GM12873 (cell line): ENCODE data around the gene BAZ2A.
A peak's percentile ranks its signal among the peaks of the same experiment; 100 is the strongest.

Experiments used
- CTCF ChIP-seq: IDR thresholded peaks from 2 replicates; pipeline ENCODE4 v1.5.1; 2012; ENCODE audit warnings: low read depth, mild to moderate bottlenecking, moderate library complexity, low read length, control low read depth; ENCODE audit not compliant: insufficient read depth; ENCODE audit errors: missing control alignments

BAZ2A gene

DNA sequence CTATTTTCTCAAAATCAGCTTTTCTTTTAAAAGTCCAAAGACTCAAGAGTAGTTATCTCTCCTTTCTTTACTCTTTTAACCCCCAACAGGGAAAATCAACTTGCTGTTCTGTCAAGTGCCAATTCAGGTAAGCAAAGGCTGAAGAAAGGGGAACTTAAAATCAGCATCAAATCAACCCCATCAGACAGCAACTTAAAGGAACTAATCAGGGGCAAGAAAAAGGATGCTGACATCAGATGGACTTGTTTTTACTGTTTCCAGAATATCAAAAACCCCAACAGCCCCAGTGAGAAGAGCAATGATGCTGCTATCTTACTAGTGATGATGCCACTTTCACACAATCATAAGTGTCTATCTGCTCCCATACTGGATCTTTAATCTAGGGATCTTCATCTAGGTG lies 3.4 kb downstream of the BAZ2A start:
- no peak for TF ChIP-seq CTCF

- no peak for TF ChIP-seq CTCF
Measured at GRCh38 chr12:56622535-56622934, 7.6 kb downstream of the BAZ2A start.

DNA sequence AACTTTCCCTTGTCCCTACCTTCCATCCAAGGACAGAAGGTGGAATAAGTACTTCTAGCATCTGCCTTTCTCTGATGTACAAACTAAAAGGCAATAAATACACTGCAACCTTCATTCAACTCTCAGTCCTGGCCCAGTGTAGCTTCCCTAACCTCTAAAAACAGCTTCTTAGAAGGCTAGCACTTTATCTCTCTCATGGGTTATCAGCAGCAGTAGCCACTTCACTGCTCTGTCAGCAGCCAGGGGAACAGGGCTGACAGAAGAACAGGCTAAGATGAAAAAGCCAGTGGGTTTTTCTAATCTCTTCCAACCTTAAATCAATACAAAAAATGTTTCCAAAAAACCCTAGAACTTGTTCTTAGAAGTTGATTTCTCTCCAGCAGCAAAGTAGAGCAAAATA lies 13.2 kb downstream of the BAZ2A start:
- no peak for TF ChIP-seq CTCF

DNA sequence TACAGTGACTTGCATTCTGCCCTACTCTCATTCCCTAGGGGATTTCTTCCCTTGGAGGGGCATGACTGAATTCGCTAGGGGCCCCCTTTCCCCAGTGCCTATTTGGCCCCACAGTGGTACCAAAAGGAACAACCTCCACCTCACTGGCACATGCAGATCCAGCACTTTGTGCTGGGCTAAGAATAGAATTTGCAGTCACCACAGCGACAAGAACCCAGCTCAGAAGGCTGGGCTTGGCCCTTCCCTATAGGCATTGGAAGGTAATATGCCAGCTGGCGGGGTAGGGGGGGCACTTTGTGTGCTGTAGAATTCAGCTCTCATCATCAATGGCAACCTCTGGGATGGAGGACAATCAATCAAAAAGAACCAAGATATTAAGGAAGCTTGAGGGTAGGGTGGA lies 13.9 kb downstream of the BAZ2A start:
- no peak for TF ChIP-seq CTCF

DNA sequence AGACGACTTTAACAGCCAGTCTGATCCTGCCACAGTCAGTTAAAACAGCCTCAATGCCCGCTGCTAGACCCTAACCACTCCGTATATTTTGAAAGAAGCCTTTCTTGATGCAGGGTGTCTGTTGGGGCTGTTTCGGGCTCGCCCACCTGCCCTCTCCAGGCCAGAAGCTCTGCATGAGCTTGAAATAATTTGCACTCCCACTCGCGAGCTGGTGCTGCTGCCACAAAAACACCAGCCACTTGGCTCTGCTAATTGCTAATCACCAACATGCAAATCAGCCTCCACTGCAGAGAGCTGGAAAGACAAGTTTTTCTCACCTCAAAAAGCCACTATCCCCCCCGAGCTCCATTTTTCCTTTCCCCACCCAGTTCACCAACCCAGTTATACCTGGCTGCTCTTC lies 15.5 kb downstream of the BAZ2A start:
- TF ChIP-seq CTCF, result no peak

GRCh38 chr12:56604355-56604754 lies 25.8 kb downstream of the BAZ2A start:
- no peak for TF ChIP-seq CTCF

- TF ChIP-seq CTCF, result no peak
Measured at GRCh38 chr12:56602239-56602638, 27.9 kb downstream of the BAZ2A start.

DNA sequence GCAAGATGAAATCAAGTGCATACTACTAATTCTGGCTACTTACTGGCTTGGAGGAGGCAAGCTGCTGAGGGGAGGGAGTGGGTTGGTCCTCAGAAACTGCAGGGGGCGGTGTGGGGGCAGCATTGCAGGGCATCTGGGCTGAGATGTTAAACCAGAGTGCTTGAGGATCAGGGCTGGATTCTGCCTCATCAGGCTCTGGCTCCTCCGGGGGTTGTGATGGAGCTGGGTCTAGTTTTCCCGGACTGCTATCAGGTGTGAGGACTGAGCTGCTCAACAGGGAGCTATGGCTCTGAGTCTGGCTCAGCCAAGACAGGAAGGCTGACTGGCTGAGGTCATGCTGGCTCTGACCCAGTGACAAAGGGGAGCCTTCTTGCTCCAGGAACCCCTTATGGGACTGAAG lies 28.6 kb downstream of the BAZ2A start:
- TF ChIP-seq CTCF, result peak; percentile 45
